ENCODE measurements around the gene DBNL. TPM values are rescaled to one million over a fixed set of nuclear protein-coding genes. Genes with fewer than 3 reads are reported as not detected.

The DBNL gene
- total and polyA plus RNA-seq, 2 of the 13 experiments (the other 11 are each of a cell fraction or from before 2014, with no cell fraction given), result 20.8 to 35.1 TPM

DNA sequence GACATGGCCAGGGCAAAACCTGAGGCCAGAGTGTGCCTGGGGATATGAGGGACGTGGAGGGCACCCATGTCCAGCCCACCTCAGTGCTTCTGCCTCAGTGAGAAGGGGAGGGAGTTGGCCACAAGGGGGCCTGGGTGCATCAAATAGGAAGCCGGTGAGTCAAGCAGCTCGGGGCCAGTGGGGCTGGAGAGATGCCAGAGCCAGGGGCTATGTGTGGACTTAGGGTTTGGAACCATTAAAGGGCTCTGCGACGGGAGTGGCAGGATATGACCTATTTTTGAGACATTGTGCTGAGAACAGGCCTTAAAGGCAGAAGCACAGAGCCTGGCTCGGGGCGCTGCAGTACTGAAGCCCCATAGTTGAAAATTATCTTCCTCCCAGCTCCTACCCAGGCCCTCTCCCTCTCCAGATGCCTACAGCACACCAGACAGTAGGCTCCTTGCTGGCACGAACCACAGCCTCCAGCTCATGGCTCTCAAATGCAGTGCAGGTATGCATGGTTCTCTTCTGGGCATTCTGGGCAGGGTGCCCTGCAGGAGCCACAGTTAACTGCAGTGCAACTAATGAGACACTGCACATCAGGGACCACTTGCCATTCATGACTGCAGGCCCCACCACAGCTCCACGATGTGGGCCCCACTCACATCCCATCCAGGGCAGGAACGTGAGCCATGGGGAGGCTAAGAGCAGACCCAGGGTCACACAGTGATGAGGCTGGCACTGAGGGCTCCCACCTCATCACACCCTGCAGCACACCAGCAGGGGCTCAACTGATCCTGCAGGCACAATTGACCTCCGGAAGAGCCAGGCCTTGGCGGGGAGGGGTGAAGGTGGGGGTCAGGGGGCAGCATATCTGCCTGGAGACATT lies 28.1 kb downstream of the DBNL start (continued):
- TF ChIP-seq MYC (CRISPR knock-in tag; IDR thresholded peaks at IDR 0.05; ENCODE audit: borderline replicate concordance), result no peak
- TF ChIP-seq ZBTB7B (CRISPR knock-in tag; IDR thresholded peaks at IDR 0.05), result peak; percentile 74; the same call in 1 of the 2 replicates
- TF ChIP-seq, protein P1, sequence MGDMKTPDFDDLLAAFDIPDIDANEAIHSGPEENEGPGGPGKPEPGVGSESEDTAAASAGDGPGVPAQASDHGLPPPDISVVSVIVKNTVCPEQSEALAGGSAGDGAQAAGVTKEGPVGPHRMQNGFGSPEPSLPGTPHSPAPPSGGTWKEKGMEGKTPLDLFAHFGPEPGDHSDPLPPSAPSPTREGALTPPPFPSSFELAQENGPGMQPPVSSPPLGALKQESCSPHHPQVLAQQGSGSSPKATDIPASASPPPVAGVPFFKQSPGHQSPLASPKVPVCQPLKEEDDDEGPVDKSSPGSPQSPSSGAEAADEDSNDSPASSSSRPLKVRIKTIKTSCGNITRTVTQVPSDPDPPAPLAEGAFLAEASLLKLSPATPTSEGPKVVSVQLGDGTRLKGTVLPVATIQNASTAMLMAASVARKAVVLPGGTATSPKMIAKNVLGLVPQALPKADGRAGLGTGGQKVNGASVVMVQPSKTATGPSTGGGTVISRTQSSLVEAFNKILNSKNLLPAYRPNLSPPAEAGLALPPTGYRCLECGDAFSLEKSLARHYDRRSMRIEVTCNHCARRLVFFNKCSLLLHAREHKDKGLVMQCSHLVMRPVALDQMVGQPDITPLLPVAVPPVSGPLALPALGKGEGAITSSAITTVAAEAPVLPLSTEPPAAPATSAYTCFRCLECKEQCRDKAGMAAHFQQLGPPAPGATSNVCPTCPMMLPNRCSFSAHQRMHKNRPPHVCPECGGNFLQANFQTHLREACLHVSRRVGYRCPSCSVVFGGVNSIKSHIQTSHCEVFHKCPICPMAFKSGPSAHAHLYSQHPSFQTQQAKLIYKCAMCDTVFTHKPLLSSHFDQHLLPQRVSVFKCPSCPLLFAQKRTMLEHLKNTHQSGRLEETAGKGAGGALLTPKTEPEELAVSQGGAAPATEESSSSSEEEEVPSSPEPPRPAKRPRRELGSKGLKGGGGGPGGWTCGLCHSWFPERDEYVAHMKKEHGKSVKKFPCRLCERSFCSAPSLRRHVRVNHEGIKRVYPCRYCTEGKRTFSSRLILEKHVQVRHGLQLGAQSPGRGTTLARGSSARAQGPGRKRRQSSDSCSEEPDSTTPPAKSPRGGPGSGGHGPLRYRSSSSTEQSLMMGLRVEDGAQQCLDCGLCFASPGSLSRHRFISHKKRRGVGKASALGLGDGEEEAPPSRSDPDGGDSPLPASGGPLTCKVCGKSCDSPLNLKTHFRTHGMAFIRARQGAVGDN (CRISPR knock-in tag; IDR thresholded peaks at IDR 0.05), result peak; percentile 55
- TF ChIP-seq, protein P2, sequence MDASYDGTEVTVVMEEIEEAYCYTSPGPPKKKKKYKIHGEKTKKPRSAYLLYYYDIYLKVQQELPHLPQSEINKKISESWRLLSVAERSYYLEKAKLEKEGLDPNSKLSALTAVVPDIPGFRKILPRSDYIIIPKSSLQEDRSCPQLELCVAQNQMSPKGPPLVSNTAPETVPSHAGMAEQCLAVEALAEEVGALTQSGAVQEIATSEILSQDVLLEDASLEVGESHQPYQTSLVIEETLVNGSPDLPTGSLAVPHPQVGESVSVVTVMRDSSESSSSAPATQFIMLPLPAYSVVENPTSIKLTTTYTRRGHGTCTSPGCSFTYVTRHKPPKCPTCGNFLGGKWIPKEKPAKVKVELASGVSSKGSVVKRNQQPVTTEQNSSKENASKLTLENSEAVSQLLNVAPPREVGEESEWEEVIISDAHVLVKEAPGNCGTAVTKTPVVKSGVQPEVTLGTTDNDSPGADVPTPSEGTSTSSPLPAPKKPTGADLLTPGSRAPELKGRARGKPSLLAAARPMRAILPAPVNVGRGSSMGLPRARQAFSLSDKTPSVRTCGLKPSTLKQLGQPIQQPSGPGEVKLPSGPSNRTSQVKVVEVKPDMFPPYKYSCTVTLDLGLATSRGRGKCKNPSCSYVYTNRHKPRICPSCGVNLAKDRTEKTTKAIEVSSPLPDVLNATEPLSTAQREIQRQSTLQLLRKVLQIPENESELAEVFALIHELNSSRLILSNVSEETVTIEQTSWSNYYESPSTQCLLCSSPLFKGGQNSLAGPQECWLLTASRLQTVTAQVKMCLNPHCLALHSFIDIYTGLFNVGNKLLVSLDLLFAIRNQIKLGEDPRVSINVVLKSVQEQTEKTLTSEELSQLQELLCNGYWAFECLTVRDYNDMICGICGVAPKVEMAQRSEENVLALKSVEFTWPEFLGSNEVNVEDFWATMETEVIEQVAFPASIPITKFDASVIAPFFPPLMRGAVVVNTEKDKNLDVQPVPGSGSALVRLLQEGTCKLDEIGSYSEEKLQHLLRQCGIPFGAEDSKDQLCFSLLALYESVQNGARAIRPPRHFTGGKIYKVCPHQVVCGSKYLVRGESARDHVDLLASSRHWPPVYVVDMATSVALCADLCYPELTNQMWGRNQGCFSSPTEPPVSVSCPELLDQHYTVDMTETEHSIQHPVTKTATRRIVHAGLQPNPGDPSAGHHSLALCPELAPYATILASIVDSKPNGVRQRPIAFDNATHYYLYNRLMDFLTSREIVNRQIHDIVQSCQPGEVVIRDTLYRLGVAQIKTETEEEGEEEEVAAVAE (CRISPR knock-in tag; IDR thresholded peaks at IDR 0.05; ENCODE audit: borderline replicate concordance), result 0 out of 2 replicates have a peak, but pooled peaks have one; percentile 17
- no peak for TF ChIP-seq NONO (IDR thresholded peaks at IDR 0.05)
- TF ChIP-seq NONO (CRISPR knock-in tag; conservative IDR thresholded peaks at IDR 0.05), result 0 out of 2 replicates have a peak, but pooled peaks have one; percentile 24
- no peak for TF ChIP-seq MEIS1 (CRISPR knock-in tag; IDR thresholded peaks at IDR 0.05; ENCODE audit: borderline replicate concordance)
- TF ChIP-seq, protein P3, sequence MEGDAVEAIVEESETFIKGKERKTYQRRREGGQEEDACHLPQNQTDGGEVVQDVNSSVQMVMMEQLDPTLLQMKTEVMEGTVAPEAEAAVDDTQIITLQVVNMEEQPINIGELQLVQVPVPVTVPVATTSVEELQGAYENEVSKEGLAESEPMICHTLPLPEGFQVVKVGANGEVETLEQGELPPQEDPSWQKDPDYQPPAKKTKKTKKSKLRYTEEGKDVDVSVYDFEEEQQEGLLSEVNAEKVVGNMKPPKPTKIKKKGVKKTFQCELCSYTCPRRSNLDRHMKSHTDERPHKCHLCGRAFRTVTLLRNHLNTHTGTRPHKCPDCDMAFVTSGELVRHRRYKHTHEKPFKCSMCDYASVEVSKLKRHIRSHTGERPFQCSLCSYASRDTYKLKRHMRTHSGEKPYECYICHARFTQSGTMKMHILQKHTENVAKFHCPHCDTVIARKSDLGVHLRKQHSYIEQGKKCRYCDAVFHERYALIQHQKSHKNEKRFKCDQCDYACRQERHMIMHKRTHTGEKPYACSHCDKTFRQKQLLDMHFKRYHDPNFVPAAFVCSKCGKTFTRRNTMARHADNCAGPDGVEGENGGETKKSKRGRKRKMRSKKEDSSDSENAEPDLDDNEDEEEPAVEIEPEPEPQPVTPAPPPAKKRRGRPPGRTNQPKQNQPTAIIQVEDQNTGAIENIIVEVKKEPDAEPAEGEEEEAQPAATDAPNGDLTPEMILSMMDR (CRISPR knock-in tag; IDR thresholded peaks at IDR 0.05), result peak; percentile 62
- TF ChIP-seq, protein P4, sequence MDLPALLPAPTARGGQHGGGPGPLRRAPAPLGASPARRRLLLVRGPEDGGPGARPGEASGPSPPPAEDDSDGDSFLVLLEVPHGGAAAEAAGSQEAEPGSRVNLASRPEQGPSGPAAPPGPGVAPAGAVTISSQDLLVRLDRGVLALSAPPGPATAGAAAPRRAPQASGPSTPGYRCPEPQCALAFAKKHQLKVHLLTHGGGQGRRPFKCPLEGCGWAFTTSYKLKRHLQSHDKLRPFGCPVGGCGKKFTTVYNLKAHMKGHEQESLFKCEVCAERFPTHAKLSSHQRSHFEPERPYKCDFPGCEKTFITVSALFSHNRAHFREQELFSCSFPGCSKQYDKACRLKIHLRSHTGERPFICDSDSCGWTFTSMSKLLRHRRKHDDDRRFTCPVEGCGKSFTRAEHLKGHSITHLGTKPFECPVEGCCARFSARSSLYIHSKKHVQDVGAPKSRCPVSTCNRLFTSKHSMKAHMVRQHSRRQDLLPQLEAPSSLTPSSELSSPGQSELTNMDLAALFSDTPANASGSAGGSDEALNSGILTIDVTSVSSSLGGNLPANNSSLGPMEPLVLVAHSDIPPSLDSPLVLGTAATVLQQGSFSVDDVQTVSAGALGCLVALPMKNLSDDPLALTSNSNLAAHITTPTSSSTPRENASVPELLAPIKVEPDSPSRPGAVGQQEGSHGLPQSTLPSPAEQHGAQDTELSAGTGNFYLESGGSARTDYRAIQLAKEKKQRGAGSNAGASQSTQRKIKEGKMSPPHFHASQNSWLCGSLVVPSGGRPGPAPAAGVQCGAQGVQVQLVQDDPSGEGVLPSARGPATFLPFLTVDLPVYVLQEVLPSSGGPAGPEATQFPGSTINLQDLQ (CRISPR knock-in tag; IDR thresholded peaks at IDR 0.05), result no peak
- no peak for TF ChIP-seq SSRP1 (CRISPR knock-in tag; IDR thresholded peaks at IDR 0.05)
